SU-DHL-6 (cell line): ENCODE data around the gene ZBTB7A.

Source experiments
- H2AFZ ChIP-seq: fragments of 200-600 bp; sonication (generic); 2 replicates; pipeline ENCODE4 v1.6.1; 2014; ENCODE audit warnings: low read depth, mild to moderate bottlenecking, moderate library complexity, mixed read lengths, antibody characterized with exemption, low read length; ENCODE audit not compliant: severe bottlenecking
- H3F3A ChIP-seq: fragments of 200-600 bp; shearing (Covaris generic); 2 replicates; pipeline ENCODE4 v1.6.0; 2016; ENCODE audit warnings: antibody characterized with exemption, mild to moderate bottlenecking; ENCODE audit not compliant: insufficient read depth
- H3K27ac ChIP-seq: fragments of 200-600 bp; sonication (generic); 2 replicates; pipeline ENCODE4 v1.5.1; 2016; ENCODE audit warnings: low read depth, mild to moderate bottlenecking, low read length, moderate library complexity, mixed read lengths
- H3K27me3 ChIP-seq: fragments of 200-600 bp; sonication (generic), shearing (Covaris generic); 2 replicates; pipeline ENCODE4 v1.6.0; 2014; ENCODE audit warnings: mild to moderate bottlenecking, low read length
- H3K36me3 ChIP-seq: fragments of 200-600 bp; sonication (generic); 2 replicates; pipeline ENCODE4 v1.6.1; 2014; ENCODE audit warnings: mild to moderate bottlenecking, low read length, mixed read lengths
- H3K4me2 ChIP-seq: fragments of 300-600, 200-600 bp; shearing (Covaris generic), sonication (generic); 2 replicates; pipeline ENCODE4 v1.6.0; 2014; ENCODE audit warnings: low read length, low read depth, mild to moderate bottlenecking; ENCODE audit not compliant: poor library complexity, severe bottlenecking
- H3K4me3 ChIP-seq: fragments of 200-600 bp; sonication (generic); 2 replicates; pipeline ENCODE4 v1.5.1; 2014; ENCODE audit warnings: antibody characterized with exemption, low read length, mild to moderate bottlenecking, mixed read lengths; ENCODE audit not compliant: insufficient read depth, poor library complexity, severe bottlenecking
- H3K79me2 ChIP-seq: fragments of 200-600 bp; sonication (generic); 2 replicates; pipeline ENCODE4 v1.6.1; 2014; ENCODE audit warnings: mild to moderate bottlenecking, low read length, moderate library complexity; ENCODE audit not compliant: insufficient read depth
- H3K9ac ChIP-seq: fragments of 200-600 bp; sonication (generic); 2 replicates; pipeline ENCODE4 v1.7.0; 2014; ENCODE audit warnings: mild to moderate bottlenecking, low read length
- H3K9me2 ChIP-seq: fragments of 200-600 bp; sonication (generic); replicated peaks from 2 replicates; pipeline ENCODE4 v1.6.1; 2014; ENCODE audit warnings: low read length; ENCODE audit not compliant: insufficient read depth
- H3K9me3 ChIP-seq: fragments of 200-600 bp; sonication (generic); 2 replicates; pipeline ENCODE4 v1.6.1; 2014; ENCODE audit warnings: low read length, mixed read lengths; ENCODE audit not compliant: insufficient read depth
- H4K20me1 ChIP-seq: fragments of 200-600 bp; sonication (generic); 2 replicates; pipeline ENCODE4 v1.6.1; 2014; ENCODE audit warnings: low read depth, mild to moderate bottlenecking, antibody characterized with exemption, low read length, moderate library complexity, mixed read lengths
- CTCF ChIP-seq: fragments of 200-600 bp; sonication (generic); IDR thresholded peaks from one replicate; pipeline ENCODE4 v1.5.1; 2017; ENCODE audit warnings: antibody characterized with exemption, mild to moderate bottlenecking, low read length, moderate library complexity; ENCODE audit not compliant: insufficient read depth, poor library complexity, severe bottlenecking
- EZH2phosphoT487 ChIP-seq: fragments of 200-600 bp; sonication (generic), shearing (Covaris generic); conservative IDR thresholded peaks from 2 replicates; pipeline ENCODE4 v1.6.1; 2018; ENCODE audit warnings: mild to moderate bottlenecking, antibody characterized with exemption, low read length, moderate library complexity, mixed read lengths

Gene ZBTB7A

GRCh38 chr19:4083677-4084546, 17.2 kb upstream of the ZBTB7A start:
- H3K4me2 ChIP-seq, result no peak overlapping the region
- no peak overlapping the region for H3K27ac ChIP-seq
- no peaks in the 10 kb centered on the region for H3K9me3 ChIP-seq
- H2AFZ ChIP-seq, result no peak overlapping the region
- H4K20me1 ChIP-seq, result no peaks in the 10 kb centered on the region
- no peak overlapping the region for H3K4me3 ChIP-seq
- TF ChIP-seq EZH2phosphoT487 (no peak), CTCF (no peak)
- H3K36me3 ChIP-seq, result no peaks in the 10 kb centered on the region
- no peak overlapping the region for H3K9ac ChIP-seq
- no peaks in the 10 kb centered on the region for H3F3A ChIP-seq
- no peaks in the 10 kb centered on the region for H3K9me2 ChIP-seq
- no peaks in the 10 kb centered on the region for H3K79me2 ChIP-seq
- no peaks in the 10 kb centered on the region for H3K27me3 ChIP-seq

DNA sequence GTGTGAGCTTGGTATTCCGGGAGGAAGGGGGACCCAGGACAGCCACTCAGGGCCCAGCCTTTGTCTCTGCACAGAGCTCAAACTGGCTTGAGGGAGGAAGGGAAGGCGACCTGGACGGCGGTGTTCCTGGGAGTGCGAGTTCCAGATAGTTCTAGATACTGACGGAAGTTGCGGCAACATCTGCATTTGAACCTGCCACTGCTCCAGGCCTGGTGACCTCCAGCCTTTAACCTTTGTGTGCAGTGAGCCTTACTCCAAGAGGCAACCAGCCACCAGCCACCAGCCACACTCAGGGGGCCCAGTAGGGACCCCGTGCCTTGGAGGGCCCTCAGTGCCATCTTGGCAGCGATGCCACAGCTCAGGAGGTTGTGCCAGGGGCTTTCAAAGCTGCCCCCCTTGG, 15.5 kb upstream of the ZBTB7A start:
- no peak for TF ChIP-seq CTCF
- no peak for TF ChIP-seq EZH2phosphoT487
- Histone ChIP-seq H3K9me3 (no peaks in the 10 kb centered on the region), H3K79me2 (no peaks in the 10 kb centered on the region), H3K9me2 (no peaks in the 10 kb centered on the region), H3K4me3 (no peak overlapping the region), H3K27ac (no peak overlapping the region), H2AFZ (no peak overlapping the region), H3K36me3 (no peaks in the 10 kb centered on the region), H4K20me1 (no peaks in the 10 kb centered on the region), H3K9ac (no peak overlapping the region), H3F3A (no peaks in the 10 kb centered on the region), H3K27me3 (no peaks in the 10 kb centered on the region), H3K4me2 (no peak overlapping the region)

- H3K4me2 ChIP-seq, result no peak overlapping the region
- H2AFZ ChIP-seq, result no peak overlapping the region
- H3K27ac ChIP-seq, result no peak overlapping the region
Measured at GRCh38 chr19:4081441-4082129, 14.9 kb upstream of the ZBTB7A start.

More at GRCh38 chr19:4081441-4082129, 14.9 kb upstream of the ZBTB7A start:
- Histone ChIP-seq H3K9me3 (no peaks in the 10 kb centered on the region), H4K20me1 (no peaks in the 10 kb centered on the region), H3K36me3 (no peaks in the 10 kb centered on the region), H3F3A (no peaks in the 10 kb centered on the region), H3K79me2 (no peaks in the 10 kb centered on the region), H3K27me3 (no peaks in the 10 kb centered on the region), H3K9ac (no peak overlapping the region), H3K4me3 (no peak overlapping the region), H3K9me2 (no peaks in the 10 kb centered on the region)
- TF ChIP-seq EZH2phosphoT487, result no peak
- TF ChIP-seq CTCF, result no peak
